Liver (tissue), 9 donors: ENCODE data around the gene DUSP14. TPM values are rescaled to one million over a fixed set of nuclear protein-coding genes. Genes with fewer than 3 reads are reported as not detected.

Source experiments
- DNase-seq: peaks from one replicate; pipeline ENCODE4 v3.0.0-alpha.2; 2017; ENCODE audit warnings: low spot score
- H3K27ac ChIP-seq, 2 donors: one replicate each; pipeline ENCODE4 v1.7.0; 2013; ENCODE audit warnings: inconsistent platforms in 2 of 2, low read length in 2 of 2, control low read depth in 1 of 2, low read depth in 1 of 2, mild to moderate bottlenecking in 1 of 2
- H3K27me3 ChIP-seq, 4 donors: one replicate each; pipeline versions ENCODE4 v1.6.1 to v1.7.0; 2013; ENCODE audit warnings: low read length in 3 of 4, inconsistent platforms in 1 of 4, mild to moderate bottlenecking in 1 of 4, moderate library complexity in 1 of 4; ENCODE audit not compliant: control insufficient read depth in 4 of 4, insufficient read depth in 4 of 4
- H3K36me3 ChIP-seq, 4 donors: one replicate each; pipeline versions ENCODE4 v1.6.1 to v1.7.0; 2013; ENCODE audit warnings: low read length in 3 of 4, mild to moderate bottlenecking in 3 of 4, low read depth in 1 of 4, moderate library complexity in 1 of 4; ENCODE audit not compliant: control insufficient read depth in 4 of 4, insufficient read depth in 3 of 4
- H3K4me1 ChIP-seq, 4 donors: one replicate each; pipeline versions ENCODE4 v1.6.1 to v1.7.0; 2013; ENCODE audit warnings: low read length in 3 of 4, mild to moderate bottlenecking in 3 of 4, moderate library complexity in 1 of 4; ENCODE audit not compliant: control insufficient read depth in 4 of 4, insufficient read depth in 4 of 4
- H3K4me3 ChIP-seq, 3 donors: one replicate each; pipeline versions ENCODE4 v1.6.1 to v1.7.0; 2013; ENCODE audit warnings: low read length in 3 of 3, control low read depth in 1 of 3, low read depth in 1 of 3, mild to moderate bottlenecking in 1 of 3
- H3K9ac ChIP-seq, 2 donors: one replicate each; pipeline ENCODE4 v1.7.0; 2013; ENCODE audit warnings: low read length in 2 of 2, mild to moderate bottlenecking in 2 of 2, moderate library complexity in 2 of 2, control low read depth in 1 of 2, low read depth in 1 of 2
- H3K9me3 ChIP-seq, 4 donors: one replicate each; pipeline versions ENCODE4 v1.6.1 to v1.7.0; 2013; ENCODE audit warnings: low read length in 3 of 4; ENCODE audit not compliant: control insufficient read depth in 4 of 4
- ATF3 ChIP-seq: IDR thresholded peaks from 2 replicates; pipeline ENCODE4 v1.6.1; 2016; ENCODE audit warnings: antibody characterized with exemption
- CTCF ChIP-seq: fragments of 150-350 bp; IDR thresholded peaks from 2 replicates; pipeline ENCODE4 v1.5.1; 2017; ENCODE audit warnings: improper control_type of control experiment, low read depth, low read length; ENCODE audit not compliant: missing input control
- EGR1 ChIP-seq, 2 donors: IDR thresholded peaks; 2 replicates each; pipeline ENCODE4 v1.6.1; 2016 to 2018; ENCODE audit warnings: antibody characterized with exemption in 2 of 2, low read depth in 2 of 2
- FOXA1 ChIP-seq: IDR thresholded peaks from 2 replicates; pipeline ENCODE4 v1.6.1; 2016; ENCODE audit warnings: antibody characterized with exemption
- FOXA2 ChIP-seq: IDR thresholded peaks from 2 replicates; pipeline ENCODE4 v1.6.1; 2016; ENCODE audit warnings: antibody characterized with exemption
- HNF4A ChIP-seq, 2 donors: conservative IDR thresholded peaks; 2 replicates each; pipeline ENCODE4 v1.6.1; 2016; ENCODE audit warnings: antibody characterized with exemption in 2 of 2, mild to moderate bottlenecking in 2 of 2
- HNF4G ChIP-seq: IDR thresholded peaks from 2 replicates; pipeline ENCODE4 v1.6.1; 2016; ENCODE audit warnings: antibody characterized with exemption
- NR2F2 ChIP-seq: IDR thresholded peaks from 2 replicates; pipeline ENCODE4 v1.6.1; 2016; ENCODE audit warnings: antibody characterized with exemption
- RAD21 ChIP-seq, 2 donors: IDR thresholded peaks; 2 replicates each; pipeline ENCODE4 v1.6.1; 2016; ENCODE audit warnings: antibody characterized with exemption in 2 of 2, mild to moderate bottlenecking in 2 of 2
- REST ChIP-seq: IDR thresholded peaks from 2 replicates; pipeline ENCODE4 v1.6.1; 2016; ENCODE audit warnings: antibody characterized with exemption, mild to moderate bottlenecking
- SP1 ChIP-seq: IDR thresholded peaks from 2 replicates; pipeline ENCODE4 v1.6.1; 2018; ENCODE audit warnings: antibody characterized with exemption, mild to moderate bottlenecking
- TAF1 ChIP-seq: conservative IDR thresholded peaks from 2 replicates; pipeline ENCODE4 v1.6.1; 2016; ENCODE audit warnings: antibody characterized with exemption, mild to moderate bottlenecking
- ZBTB33 ChIP-seq: IDR thresholded peaks from 2 replicates; pipeline ENCODE4 v1.6.1; 2016; ENCODE audit warnings: antibody characterized with exemption
- WGBS: extraction: QIAGEN DNeasy Blood & Tissue Kit; methylation state at CpG from one replicate; pipeline ENCODE4 v1.1.7; 2013; 5-methylcytosine and 5-hydroxymethylcytosine counted together
- polyA plus RNA-seq, 2 donors: library from polyadenylated mRNA; stranded (reverse) in 1 of 2; unstranded in 1 of 2; fragments of 200-250 nt in 1 of 2; fragments of >200 nt in 1 of 2; fragmentation: Nextera tagmentation in 1 of 2; extraction: Ambion mirVana in 1 of 2; gene quantifications; one replicate each; pipeline versions ENCODE4 v1.2.1 to v1.2.3, GENCODE V29; 2013 to 2015
- total RNA-seq, 2 donors: library from RNA; depleted of rRNA; stranded (reverse); fragments of >200 nt; gene quantifications; one replicate each; pipeline ENCODE4 v1.2.3, GENCODE V29; 2014
- TF ChIP-seq, protein P1 (sequence below): IDR thresholded peaks from 2 replicates; pipeline ENCODE4 v1.6.1; 2016; ENCODE audit warnings: antibody characterized with exemption
- donor health status: healthy.
- donor health status: healthy.
- donor health status: healthy.
- donor health status: healthy.
- donor health status: healthy.

DUSP14 gene
- total and polyA plus RNA-seq, 4 donors: 6.3 to 15.7 (median 13.8) TPM

GRCh38 chr17:37470181-37470580, 19.5 kb upstream of the DUSP14 start:
- Histone ChIP-seq H3K36me3 (peaks cover 14 to 52% (median 43%) of the 10 kb centered on the region in 4 donors), H3K9me3 (no peaks in the 10 kb centered on the region), H3K4me1 (no peaks in the 10 kb centered on the region), H3K27me3 (no peaks in the 10 kb centered on the region), H3K4me3 (no peak overlapping the region), H3K27ac (no peak overlapping the region), H3K9ac (no peak overlapping the region)
- DNase-seq: no peak
- 88% methylated on average over 7 of the region's 7 CpGs for WGBS
- TF ChIP-seq HNF4A (conservative IDR thresholded peaks at IDR 0.05): no peak
- no peak for TF ChIP-seq FOXA1
- TF ChIP-seq HNF4G: no peak
- TF ChIP-seq CTCF: no peak
- TF ChIP-seq REST: no peak
- no peak for TF ChIP-seq ZBTB33

GRCh38 chr17:37475731-37476420, 13.8 kb upstream of the DUSP14 start:
- H3K9me3 ChIP-seq: no peaks in the 10 kb centered on the region
- peaks cover 13 to 60% (median 38%) of the 10 kb centered on the region in 4 donors for H3K36me3 ChIP-seq
- no peaks in the 10 kb centered on the region for H3K4me1 ChIP-seq
- H3K4me3 ChIP-seq: no peak overlapping the region
- H3K9ac ChIP-seq: no peak overlapping the region
- no peak for DNase-seq
- H3K27ac ChIP-seq: no peak overlapping the region
- 94% methylated on average over 1 of the region's 1 CpG for WGBS
- no peaks in the 10 kb centered on the region for H3K27me3 ChIP-seq
- TF ChIP-seq ATF3 (no peak), NR2F2 (no peak), EGR1 (IDR thresholded peaks at IDR 0.05; ENCODE audit: low read depth in 2 of 2) (no peak), HNF4G (no peak), ZBTB33 (no peak), RAD21 (IDR thresholded peaks at IDR 0.05) (no peak), FOXA2 (no peak), CTCF (no peak), SP1 (no peak), TAF1 (no peak), REST (no peak)
- TF ChIP-seq, protein P1, sequence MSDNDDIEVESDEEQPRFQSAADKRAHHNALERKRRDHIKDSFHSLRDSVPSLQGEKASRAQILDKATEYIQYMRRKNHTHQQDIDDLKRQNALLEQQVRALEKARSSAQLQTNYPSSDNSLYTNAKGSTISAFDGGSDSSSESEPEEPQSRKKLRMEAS: no peak
